ENCODE results near the gene ASCC3.
"Not testable (repeated sequence)": the region's sequence is repeated elsewhere in the genome, so short reads cannot be mapped to it uniquely, and the experiment has no call there.

ASCC3 gene

GRCh38 chr6:100899202-100899601 is 18.1 kb upstream of the ASCC3 start:
- no peak for DNase-seq (ENCODE audit: low read depth)
- TF ChIP-seq, protein P1, sequence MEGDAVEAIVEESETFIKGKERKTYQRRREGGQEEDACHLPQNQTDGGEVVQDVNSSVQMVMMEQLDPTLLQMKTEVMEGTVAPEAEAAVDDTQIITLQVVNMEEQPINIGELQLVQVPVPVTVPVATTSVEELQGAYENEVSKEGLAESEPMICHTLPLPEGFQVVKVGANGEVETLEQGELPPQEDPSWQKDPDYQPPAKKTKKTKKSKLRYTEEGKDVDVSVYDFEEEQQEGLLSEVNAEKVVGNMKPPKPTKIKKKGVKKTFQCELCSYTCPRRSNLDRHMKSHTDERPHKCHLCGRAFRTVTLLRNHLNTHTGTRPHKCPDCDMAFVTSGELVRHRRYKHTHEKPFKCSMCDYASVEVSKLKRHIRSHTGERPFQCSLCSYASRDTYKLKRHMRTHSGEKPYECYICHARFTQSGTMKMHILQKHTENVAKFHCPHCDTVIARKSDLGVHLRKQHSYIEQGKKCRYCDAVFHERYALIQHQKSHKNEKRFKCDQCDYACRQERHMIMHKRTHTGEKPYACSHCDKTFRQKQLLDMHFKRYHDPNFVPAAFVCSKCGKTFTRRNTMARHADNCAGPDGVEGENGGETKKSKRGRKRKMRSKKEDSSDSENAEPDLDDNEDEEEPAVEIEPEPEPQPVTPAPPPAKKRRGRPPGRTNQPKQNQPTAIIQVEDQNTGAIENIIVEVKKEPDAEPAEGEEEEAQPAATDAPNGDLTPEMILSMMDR (IDR thresholded peaks at IDR 0.05; ENCODE audit: insufficient read depth, low read depth, low read length, missing control alignments): no peak
- H3K4me3 ChIP-seq (ENCODE audit: low read depth, low read length): no peak overlapping the region

GRCh38 chr6:100897671-100898070 is 16.5 kb upstream of the ASCC3 start:
- no peak for DNase-seq (ENCODE audit: low read depth)

DNA sequence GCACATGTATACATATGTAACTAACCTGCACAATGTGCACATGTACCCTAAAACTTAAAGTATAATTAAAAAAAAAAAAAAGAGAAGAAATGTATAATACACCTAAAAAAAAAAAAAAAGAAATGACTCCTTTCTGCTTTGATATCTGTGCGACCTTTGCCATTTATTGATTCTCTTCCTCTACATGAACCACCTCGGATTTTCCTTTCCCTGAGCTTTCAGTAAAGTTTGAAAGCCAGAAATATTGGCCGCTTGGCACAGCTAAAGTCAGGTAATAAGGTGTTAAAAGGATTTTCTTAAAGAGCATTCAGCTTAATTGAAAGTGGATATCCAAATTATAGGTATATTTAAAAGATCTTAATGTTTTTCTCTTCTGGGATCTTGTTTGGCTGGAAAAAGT is 12.6 kb upstream of the ASCC3 start:
- DNase-seq (ENCODE audit: low read depth): no peak
- H3K4me3 ChIP-seq (ENCODE audit: low read depth, low read length): no peak overlapping the region
- TF ChIP-seq, protein P1 (IDR thresholded peaks at IDR 0.05; ENCODE audit: insufficient read depth, low read depth, low read length, missing control alignments): no peak

More at GRCh38 chr6:100897671-100898070, 16.5 kb upstream of the ASCC3 start:
- TF ChIP-seq, protein P1 (IDR thresholded peaks at IDR 0.05; ENCODE audit: insufficient read depth, low read depth, low read length, missing control alignments): no peak
- H3K4me3 ChIP-seq (ENCODE audit: low read depth, low read length): no peak overlapping the region

- no peak for DNase-seq (ENCODE audit: low read depth)
- TF ChIP-seq, protein P1 (IDR thresholded peaks at IDR 0.05; ENCODE audit: insufficient read depth, low read depth, low read length, missing control alignments): no peak
Observed at GRCh38 chr6:100892693-100893092, 11.6 kb upstream of the ASCC3 start.

GRCh38 chr6:100892116-100892515 is 11.0 kb upstream of the ASCC3 start:
- no peak for DNase-seq (ENCODE audit: low read depth)
- no peak overlapping the region for H3K4me3 ChIP-seq (ENCODE audit: low read depth, low read length)
- TF ChIP-seq, protein P1 (IDR thresholded peaks at IDR 0.05; ENCODE audit: insufficient read depth, low read depth, low read length, missing control alignments): no peak

More at GRCh38 chr6:100892693-100893092, 11.6 kb upstream of the ASCC3 start:
- no peak overlapping the region for H3K4me3 ChIP-seq (ENCODE audit: low read depth, low read length)

- TF ChIP-seq, protein P1 (IDR thresholded peaks at IDR 0.05; ENCODE audit: insufficient read depth, low read depth, low read length, missing control alignments): no peak
- no peak overlapping the region for H3K4me3 ChIP-seq (ENCODE audit: low read depth, low read length)
- DNase-seq (ENCODE audit: low read depth): no peak
Observed at GRCh38 chr6:100891079-100891478, 9.9 kb upstream of the ASCC3 start.

DNA sequence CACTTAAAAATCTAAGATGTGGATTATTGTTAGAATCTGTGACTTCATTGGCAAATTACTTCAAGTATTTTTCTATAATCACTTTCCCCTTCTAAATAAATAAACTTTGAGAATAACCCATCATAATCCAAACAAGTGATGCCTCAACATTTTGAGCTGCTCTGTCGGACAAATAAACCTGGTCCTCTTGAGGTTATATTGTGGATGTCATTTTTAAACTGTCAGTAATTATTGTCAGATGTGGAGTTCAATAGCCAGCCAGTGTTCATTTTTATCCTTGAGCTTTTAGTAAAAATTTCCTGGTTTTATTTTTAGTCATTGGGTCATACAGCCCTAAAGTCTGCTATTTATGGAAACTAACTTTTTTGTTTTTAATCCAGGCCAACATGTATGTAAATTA is 9.5 kb upstream of the ASCC3 start:
- not testable (repeated sequence) for H3K4me3 ChIP-seq (ENCODE audit: low read depth, low read length)

More for the DNA sequence above, 9.5 kb upstream of the ASCC3 start:
- not testable (repeated sequence) for DNase-seq (ENCODE audit: low read depth)
